Neural progenitor cell (in vitro differentiated cells): ENCODE data around the gene TLR9.

Experiments
- EZH2 ChIP-seq: fragments of 200-600 bp; sonication (generic); IDR thresholded peaks from 2 replicates; pipeline ENCODE4 v1.6.1; 2017; ENCODE audit warnings: antibody characterized with exemption, mild to moderate bottlenecking, moderate library complexity
- EZH2phosphoT487 ChIP-seq: fragments of 200-600 bp; sonication (generic); IDR thresholded peaks from 2 replicates; pipeline ENCODE4 v1.6.1; 2017; ENCODE audit warnings: antibody characterized with exemption
- TF ChIP-seq, protein P1 (sequence below): fragments of 200-600 bp; sonication (generic); IDR thresholded peaks from 2 replicates; pipeline ENCODE4 v1.5.1; 2017; ENCODE audit warnings: antibody characterized with exemption, mild to moderate bottlenecking

DNA sequence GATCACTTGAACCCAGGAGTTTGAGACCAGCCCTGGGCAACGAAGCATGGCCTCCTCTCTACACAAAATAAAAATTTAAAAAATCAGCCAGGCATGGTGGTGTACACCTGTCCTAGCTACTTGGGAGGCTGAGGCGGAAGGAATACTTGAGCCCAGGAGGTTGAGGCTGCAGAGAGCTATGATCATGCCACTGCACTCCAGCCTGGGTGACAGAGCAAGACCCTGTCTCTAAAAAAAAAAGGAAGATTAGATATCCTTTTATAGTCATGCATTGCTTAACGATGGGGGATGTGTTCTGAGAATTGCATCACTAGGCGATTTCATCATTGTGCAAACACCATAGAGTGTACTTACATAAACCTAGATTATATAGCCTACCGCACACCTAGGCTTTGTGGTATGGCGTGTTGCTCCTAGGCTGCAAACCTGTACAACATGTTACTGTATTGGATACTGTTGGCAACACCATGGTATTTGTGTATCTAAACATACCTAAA lies 14.8 kb downstream of the TLR9 start:
- TF ChIP-seq, protein P1, sequence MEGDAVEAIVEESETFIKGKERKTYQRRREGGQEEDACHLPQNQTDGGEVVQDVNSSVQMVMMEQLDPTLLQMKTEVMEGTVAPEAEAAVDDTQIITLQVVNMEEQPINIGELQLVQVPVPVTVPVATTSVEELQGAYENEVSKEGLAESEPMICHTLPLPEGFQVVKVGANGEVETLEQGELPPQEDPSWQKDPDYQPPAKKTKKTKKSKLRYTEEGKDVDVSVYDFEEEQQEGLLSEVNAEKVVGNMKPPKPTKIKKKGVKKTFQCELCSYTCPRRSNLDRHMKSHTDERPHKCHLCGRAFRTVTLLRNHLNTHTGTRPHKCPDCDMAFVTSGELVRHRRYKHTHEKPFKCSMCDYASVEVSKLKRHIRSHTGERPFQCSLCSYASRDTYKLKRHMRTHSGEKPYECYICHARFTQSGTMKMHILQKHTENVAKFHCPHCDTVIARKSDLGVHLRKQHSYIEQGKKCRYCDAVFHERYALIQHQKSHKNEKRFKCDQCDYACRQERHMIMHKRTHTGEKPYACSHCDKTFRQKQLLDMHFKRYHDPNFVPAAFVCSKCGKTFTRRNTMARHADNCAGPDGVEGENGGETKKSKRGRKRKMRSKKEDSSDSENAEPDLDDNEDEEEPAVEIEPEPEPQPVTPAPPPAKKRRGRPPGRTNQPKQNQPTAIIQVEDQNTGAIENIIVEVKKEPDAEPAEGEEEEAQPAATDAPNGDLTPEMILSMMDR = no peak
- TF ChIP-seq EZH2 = no peak
- no peak for TF ChIP-seq EZH2phosphoT487
